Body of pancreas (tissue), 4 donors: ENCODE data around the gene DDX10. TPM values are rescaled to one million over a fixed set of nuclear protein-coding genes. Genes with fewer than 3 reads are reported as not detected.

Experiments
- ATAC-seq: fragments of 150-250 bp; one replicate; pipeline ENCODE4 v1.9.1; 2016
- DNase-seq, 4 donors: peaks; one replicate each; pipeline ENCODE4 v3.0.0-alpha.2; 2019
- H3K27ac ChIP-seq, 4 donors: fragments of 200-600 bp; sonication (generic); 1 replicate in 3 of 4; 2 replicates in 1 of 4; pipeline versions ENCODE4 v1.5.1 to v1.6.1; 2016 to 2019; ENCODE audit warnings: mild to moderate bottlenecking in 1 of 4, mixed read lengths in 1 of 4, moderate library complexity in 1 of 4
- H3K27me3 ChIP-seq, 2 donors: fragments of 200-600 bp; sonication (generic); one replicate each; pipeline ENCODE4 v1.6.0; 2016; ENCODE audit warnings: mild to moderate bottlenecking in 1 of 2
- H3K36me3 ChIP-seq, 2 donors: fragments of 200-600 bp; sonication (generic); replicated peaks in 1 of 2; 2 replicates each; pipeline ENCODE4 v1.5.1; 2016; ENCODE audit warnings: low read depth in 2 of 2; ENCODE audit not compliant: insufficient read depth in 1 of 2
- H3K4me1 ChIP-seq: fragments of 200-600 bp; sonication (generic); one replicate; pipeline ENCODE4 v1.6.0; 2016
- H3K4me3 ChIP-seq, 2 donors: fragments of 200-600 bp; sonication (generic); 1 replicate in 1 of 2; 2 replicates in 1 of 2; pipeline ENCODE4 v1.5.1; 2016 to 2019
- H3K9me3 ChIP-seq, 3 donors: fragments of 200-600 bp; sonication (generic); 1 replicate in 2 of 3; 2 replicates in 1 of 3; pipeline ENCODE4 v1.5.1; 2016
- CTCF ChIP-seq, 7 experiments: fragments of 450-650 bp in 4 of 7; fragments of 200-600 bp in 3 of 7; sonication (generic) in 3 of 7; IDR thresholded peaks; one replicate each; pipeline ENCODE4 v1.5.1; 2016 to 2019; ENCODE audit warnings: antibody characterized with exemption in 7 of 7
- POLR2A ChIP-seq, 3 donors: fragments of 450-650 bp; IDR thresholded peaks; one replicate each; pipeline ENCODE4 v1.6.1; 2016; ENCODE audit warnings: antibody characterized with exemption in 3 of 3, mild to moderate bottlenecking in 2 of 3
- WGBS, 2 donors: methylation state at CpG; one replicate each; pipeline ENCODE4 v1.1.5; 2017; 5-methylcytosine and 5-hydroxymethylcytosine counted together
- intact Hi-C: fragments of 100-400 bp; cut with DNase I; formaldehyde crosslinking; loops from one replicate; pipeline ENCODE4 v1.15.1; 2023
- total RNA-seq, 2 donors: library from RNA; depleted of rRNA; stranded (reverse); fragments of >200 nt; gene quantifications; one replicate each; pipeline ENCODE4 v1.1.0, GENCODE V29; 2016

DDX10 gene
- total RNA-seq, 2 donors from 2014 or later, result 11.7 to 18.5 TPM

- ATAC-seq (no peak), DNase-seq (no peak)
- 62 to 65% methylated on average over 2 of the region's 2 CpGs for WGBS, 2 donors
- peaks cover 0 to 2% of the 10 kb centered on the region in 2 donors for H3K36me3 ChIP-seq
- peaks cover 5% of the 10 kb centered on the region for H3K4me1 ChIP-seq
- intact Hi-C loops, result no loop called here
- no peak overlapping the region for H3K4me3 ChIP-seq
- H3K27ac ChIP-seq, result no peak overlapping the region
- H3K27me3 ChIP-seq, result no peaks in the 10 kb centered on the region
- no peaks in the 10 kb centered on the region for H3K9me3 ChIP-seq
- TF ChIP-seq POLR2A (IDR thresholded peaks at IDR 0.05), result no peak
These were observed 189.5 kb downstream of the DDX10 start for GRCh38 chr11:108854346-108854745.

- intact Hi-C loops, result no loop called here
- Histone ChIP-seq H3K4me1 (peaks cover 5% of the 10 kb centered on the region), H3K36me3 (peaks cover 0 to 2% of the 10 kb centered on the region in 2 donors), H3K9me3 (no peaks in the 10 kb centered on the region), H3K27me3 (no peaks in the 10 kb centered on the region), H3K4me3 (no peak overlapping the region), H3K27ac (no peak overlapping the region)
- TF ChIP-seq POLR2A (IDR thresholded peaks at IDR 0.05) (no peak), CTCF (IDR thresholded peaks at IDR 0.05) (no peak)
- peak; percentile 14 to 26 (median 20) for DNase-seq
- WGBS, 2 donors, result 55 to 66% methylated on average over 5 of the region's 5 CpGs
- peak; percentile 55 for ATAC-seq
These were observed 192.5 kb downstream of the DDX10 start for GRCh38 chr11:108857382-108857781.

GRCh38 chr11:108858622-108859021, 193.8 kb downstream of the DDX10 start:
- 90 to 96% methylated on average over 3 of the region's 3 CpGs for WGBS, 2 donors
- DNase-seq (no peak), ATAC-seq (no peak)
- Histone ChIP-seq H3K27me3 (no peaks in the 10 kb centered on the region), H3K4me3 (no peak overlapping the region), H3K36me3 (no peaks in the 10 kb centered on the region), H3K4me1 (peaks cover 5% of the 10 kb centered on the region), H3K9me3 (no peaks in the 10 kb centered on the region), H3K27ac (no peak overlapping the region)
- intact Hi-C loops, result no loop called here
- TF ChIP-seq CTCF (IDR thresholded peaks at IDR 0.05), result no peak
- TF ChIP-seq POLR2A (IDR thresholded peaks at IDR 0.05), result no peak

DNA sequence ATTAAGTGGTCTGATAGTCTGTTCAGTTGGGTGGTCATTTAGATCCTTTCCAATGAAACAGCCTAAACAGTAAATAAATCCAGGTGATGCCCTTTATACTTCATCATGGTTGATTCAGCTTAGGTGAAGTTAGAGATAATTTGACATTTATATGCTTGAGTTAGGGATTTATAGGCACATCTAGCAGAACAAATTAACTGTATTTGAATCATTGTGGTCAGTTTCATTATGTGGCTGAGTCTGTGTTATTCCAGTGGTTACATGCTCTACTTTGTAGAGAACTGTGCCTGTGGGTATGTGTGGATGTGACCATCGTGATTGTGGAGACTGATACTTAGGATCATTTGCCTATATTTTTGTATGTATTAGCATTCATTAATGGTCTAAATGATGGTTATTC, 194.6 kb downstream of the DDX10 start:
- 88 to 92% methylated on average over 1 of the region's 1 CpG for WGBS, 2 donors
- no peaks in the 10 kb centered on the region for H3K36me3 ChIP-seq
- no peak for TF ChIP-seq CTCF (IDR thresholded peaks at IDR 0.05)
- no peak for TF ChIP-seq POLR2A (IDR thresholded peaks at IDR 0.05)
- H3K4me3 ChIP-seq, result no peak overlapping the region
- intact Hi-C loops, result no loop called here
- H3K9me3 ChIP-seq, result no peaks in the 10 kb centered on the region
- H3K27me3 ChIP-seq, result no peaks in the 10 kb centered on the region
- ATAC-seq (no peak), DNase-seq (no peak)
- H3K27ac ChIP-seq, result no peak overlapping the region
- H3K4me1 ChIP-seq, result peaks cover 5% of the 10 kb centered on the region

GRCh38 chr11:108863528-108863927, 198.7 kb downstream of the DDX10 start:
- H3K4me3 ChIP-seq, result no peak overlapping the region
- H3K27ac ChIP-seq, result no peak overlapping the region
- intact Hi-C loops, result no loop called here
- no peak for TF ChIP-seq POLR2A (IDR thresholded peaks at IDR 0.05)
- no peak for TF ChIP-seq CTCF (IDR thresholded peaks at IDR 0.05)
- WGBS, 2 donors, result 96 to 97% methylated on average over 1 of the region's 1 CpG
- no peaks in the 10 kb centered on the region for H3K9me3 ChIP-seq
- DNase-seq (no peak), ATAC-seq (no peak)
- no peaks in the 10 kb centered on the region for H3K27me3 ChIP-seq
- no peaks in the 10 kb centered on the region for H3K4me1 ChIP-seq
- H3K36me3 ChIP-seq, result no peaks in the 10 kb centered on the region
